Activated CD4-positive, alpha-beta T cell treated with anti-CD3 and anti-CD28 coated beads, Interleukin-2, Interleukin-6, amounts not matched to agents 100 ng/mL and 50 ng/mL, durations not matched to agents 16 hours and 8 hours (primary cell): Measurements from ENCODE around the gene ZYX.
"Not testable (repeated sequence)": the region's sequence is repeated elsewhere in the genome, so short reads cannot be mapped to it uniquely, and the experiment has no call there.

Experiments
- DNase-seq: peaks from one replicate; pipeline ENCODE4 v3.0.0-alpha.2; 2020

ZYX gene

DNA sequence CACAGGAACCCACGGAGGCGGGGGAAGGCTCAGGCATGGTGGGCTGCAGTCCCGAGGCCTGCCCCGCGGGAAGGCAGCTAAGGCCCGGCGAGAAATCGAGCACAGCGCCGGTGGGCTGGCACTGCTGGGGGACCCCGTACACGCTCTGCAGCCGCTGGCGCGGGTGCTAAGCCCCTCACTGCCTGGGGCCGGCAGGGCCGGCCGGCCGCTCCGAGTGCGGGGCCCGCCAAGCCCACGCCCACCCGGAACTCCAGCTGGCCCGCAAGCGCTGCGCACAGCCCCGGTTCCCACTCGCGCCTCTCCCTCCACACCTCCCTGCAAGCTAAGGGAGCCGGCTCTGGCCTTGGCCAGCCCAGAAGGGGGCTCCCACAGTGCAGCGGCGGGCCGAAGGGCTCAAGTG, 43.3 kb downstream of the ZYX start:
- DNase-seq = not testable (repeated sequence)

DNA sequence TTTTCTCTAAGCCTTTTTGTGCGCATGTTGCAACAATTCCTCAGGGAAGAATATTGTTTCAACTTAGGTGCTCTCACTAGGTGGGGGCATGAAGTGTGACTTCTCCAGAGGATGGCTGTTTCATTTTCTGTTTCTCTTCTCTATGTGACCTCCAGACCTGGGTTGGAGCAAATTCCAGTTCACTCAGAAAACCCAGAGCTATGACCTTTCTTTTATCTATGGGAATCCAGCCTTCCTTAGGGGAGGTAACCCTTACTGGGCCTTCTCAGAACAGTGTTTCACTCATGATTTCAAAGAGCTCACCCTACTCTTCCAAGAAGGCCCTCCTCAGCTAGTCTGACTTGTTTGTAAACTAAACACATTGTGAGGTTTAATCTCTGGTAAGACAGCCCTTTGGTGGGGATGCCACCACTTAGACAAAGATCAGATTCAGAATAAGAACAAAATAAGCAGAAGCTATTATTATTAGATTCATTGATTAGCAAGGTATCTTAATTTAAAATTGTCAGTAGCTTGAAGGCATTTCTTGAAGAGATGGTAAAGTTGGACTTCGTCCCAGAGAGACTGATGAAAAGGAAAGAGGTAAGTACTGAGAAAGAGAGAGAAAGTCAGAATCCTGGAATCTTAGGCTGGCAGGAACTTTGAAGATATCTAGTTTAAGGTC, 45.5 kb downstream of the ZYX start:
- no peak for DNase-seq

DNA sequence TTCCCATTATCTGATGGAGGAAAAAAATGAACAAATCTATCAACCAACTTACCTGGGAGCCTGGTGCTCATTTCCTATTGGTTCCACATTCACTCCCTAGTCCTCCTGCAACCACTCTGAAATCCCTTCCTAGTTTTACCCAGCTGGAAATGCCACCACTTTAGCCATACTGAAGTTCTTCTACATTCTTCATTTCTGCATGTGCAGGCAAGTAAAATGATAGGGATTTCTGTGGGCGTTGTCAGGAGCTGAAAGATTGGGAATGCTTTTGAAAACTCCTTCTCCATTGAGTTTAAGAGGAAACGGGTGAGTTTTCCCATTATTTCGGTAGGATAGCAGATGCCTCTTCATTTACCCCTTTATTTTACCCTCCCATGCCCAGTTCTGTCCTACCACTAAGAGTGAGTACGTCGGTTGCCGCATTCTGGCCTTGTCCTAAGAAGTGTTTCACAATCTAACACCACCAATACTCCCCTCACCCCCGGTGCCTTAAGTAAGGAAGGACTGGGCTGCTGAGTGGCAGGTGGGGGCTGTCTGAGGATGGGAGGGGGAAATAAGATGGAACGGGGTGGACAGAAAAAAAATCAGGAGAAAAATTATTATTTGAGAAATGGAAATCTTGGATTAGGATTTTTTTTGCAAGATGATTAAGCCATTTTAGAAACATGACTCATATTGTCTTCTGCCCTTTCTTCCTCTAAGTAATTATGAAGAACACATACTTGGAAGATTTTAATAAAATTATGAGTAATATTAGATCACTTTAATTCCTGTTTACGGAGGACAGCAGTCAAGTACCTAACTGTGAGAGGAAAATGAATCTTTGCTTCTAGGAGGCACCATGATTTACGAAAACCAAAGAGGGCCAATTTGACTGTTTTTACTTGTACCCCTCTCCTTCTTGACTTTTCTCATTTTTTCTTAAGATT, 48.9 kb downstream of the ZYX start:
- no peak for DNase-seq

DNA sequence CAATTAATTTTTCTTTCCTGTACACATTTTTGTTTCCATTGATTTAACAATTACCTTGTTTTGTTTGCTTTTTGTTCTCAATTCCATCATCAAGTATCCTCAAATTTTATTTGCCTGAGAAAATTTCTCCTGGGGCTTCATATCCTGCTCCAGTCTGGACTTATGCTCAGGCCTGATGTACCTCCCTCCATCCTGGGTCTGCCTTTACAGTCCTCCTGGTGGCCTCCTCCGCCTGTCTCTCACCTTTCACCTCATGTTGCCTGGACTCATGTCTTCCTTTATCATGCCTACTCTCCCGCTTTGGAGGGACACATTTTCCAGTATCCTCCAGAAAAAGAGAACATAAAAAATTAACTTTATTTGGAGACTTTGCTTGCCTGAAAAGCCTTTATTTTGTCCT, 50.0 kb downstream of the ZYX start:
- no peak for DNase-seq

DNA sequence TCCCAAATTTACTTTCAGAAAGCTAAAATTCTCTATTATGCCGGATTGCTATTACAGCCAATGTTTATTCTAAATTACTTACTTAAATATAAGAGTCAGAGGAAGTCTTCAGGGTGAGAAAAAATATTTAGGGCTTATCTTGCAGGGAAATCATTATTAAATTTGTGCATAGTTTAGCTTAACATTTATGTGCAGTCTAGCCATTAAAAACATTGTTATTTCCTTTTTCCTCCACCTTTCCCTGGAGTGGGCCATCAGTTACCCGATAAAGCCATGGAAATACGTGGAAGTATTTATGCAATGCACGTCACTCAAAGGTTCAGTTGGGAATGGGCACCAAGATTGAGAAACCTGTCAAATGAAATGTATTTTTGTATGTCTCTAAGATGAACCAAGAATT, 52.6 kb downstream of the ZYX start:
- DNase-seq = no peak

DNA sequence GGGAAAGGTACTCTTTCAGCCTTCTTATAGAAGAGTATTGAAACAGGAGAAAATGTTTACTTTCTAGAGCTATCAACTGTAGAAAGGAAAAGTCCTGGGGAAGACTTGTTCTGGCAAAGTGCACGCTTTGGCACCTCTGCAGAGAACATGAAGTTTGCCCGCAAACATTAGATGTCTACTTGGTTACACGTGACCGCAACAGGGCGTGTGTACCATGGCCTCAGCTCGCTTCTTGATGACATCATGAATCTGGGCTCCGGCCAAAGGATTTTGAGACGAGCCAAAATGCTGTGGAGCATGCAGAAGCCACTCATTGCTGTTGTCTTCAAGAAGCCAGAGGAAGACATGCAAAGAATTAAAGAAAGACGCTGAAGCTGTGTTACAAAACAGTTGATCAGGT, 53.5 kb downstream of the ZYX start:
- DNase-seq = no peak

DNA sequence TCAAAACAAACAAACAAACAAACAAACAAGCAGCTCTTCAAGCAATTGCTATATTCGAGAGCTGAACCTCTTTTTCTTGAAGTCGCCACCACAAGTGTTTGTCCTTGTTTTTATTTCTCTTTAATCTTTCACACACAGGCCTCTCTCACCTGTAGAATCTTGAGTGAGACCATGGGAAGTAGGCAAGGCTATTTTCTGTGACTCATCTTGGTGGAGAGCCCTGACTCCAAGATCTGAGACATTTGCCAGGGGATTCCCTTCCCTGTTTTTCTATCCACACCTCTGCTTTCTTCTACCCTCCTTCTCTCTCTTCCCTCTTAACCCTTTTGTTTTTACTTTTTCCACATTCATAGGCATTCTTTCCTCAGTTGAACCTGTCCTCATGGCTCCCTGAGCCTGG, 54.1 kb downstream of the ZYX start:
- DNase-seq = no peak

DNA sequence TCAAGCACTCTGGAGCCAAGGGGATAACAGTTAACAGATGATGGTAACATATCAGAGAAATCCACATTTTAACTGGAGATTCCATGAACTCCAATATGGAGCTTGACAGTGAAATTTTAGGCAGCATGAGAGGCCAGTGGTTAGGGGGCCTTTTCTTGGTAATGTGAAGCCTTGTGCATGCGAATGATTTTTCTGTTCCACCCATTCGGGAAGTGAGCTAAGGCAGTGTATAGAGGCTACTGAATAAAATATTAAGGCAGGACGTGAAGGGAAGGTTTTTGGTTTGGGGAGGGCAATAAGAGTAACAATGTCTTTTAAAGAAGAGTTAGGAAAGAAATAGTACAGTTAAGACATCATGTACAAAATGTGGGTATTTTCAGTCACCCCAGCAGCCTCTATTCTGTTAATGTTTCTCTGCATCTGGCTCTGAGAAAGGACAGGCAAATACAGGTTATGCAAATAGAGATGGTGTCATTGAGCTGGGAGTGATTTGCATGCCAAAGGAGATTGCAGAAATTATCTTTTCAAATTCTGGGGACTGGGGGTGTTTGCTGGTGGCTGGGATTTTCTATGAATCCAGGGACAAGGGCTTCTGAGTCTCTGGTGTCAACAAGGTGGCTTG, 55.3 kb downstream of the ZYX start:
- no peak for DNase-seq

DNA sequence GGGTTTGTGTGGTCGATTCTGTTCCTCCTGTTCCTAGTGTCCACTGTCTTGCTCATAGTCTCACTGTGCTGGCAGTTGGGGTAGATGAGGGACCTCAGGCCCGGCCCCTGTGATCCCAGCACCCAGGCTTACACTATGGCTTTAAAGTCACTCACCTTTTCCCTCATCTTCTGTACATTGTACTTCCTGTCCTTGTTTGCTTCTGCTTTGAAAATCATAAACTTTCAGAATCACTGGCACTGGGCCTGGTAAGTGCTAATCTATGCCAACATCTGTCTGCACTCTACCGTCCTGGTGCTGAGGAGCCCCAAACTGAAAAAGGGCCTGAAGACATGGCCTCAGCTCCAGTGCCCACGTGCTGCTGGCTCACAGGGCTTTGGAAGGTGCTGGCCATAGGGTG, 56.4 kb downstream of the ZYX start:
- peak; percentile 9 for DNase-seq

DNA sequence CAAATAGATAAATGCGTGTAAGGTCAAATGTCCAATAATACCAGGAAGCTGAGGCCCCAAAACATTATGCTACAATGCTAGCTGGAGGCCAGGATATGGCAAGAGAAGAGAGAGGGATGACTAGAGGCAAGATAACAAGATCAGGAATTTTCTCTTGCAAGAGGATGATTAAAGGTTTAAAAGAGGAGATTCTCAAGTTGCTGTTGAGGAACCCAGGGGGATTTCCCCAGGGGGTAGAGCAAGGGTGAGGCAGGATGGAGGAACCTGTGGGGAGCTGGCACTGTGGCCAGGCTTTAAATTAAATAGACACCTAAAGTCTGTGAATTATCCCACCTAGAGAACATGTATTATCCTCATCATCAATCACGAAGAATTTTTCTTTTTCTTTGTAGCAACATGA, 58.7 kb downstream of the ZYX start:
- no peak for DNase-seq
